ENCODE measurements around the gene PARM1.

PARM1 gene

DNA sequence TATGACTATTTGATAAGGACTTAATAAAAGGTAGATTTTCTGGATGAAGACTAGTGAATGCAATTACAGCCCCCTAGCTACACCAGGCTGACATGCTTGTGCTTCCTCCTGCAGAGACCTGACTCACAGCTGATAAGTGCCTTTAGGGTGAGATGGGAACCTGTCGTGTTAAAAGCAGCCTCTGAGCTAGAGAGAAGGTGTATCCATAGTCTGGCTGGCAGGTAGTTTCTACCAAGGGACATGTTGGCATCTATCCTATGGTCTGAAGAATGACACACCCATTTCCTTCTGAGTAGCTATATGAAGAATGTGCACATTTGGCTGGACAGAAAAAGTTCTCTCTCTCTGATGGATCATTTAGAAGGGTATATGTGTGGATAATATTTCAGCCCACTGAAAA is 64.1 kb downstream of the PARM1 start:
- Histone ChIP-seq H3K4me2 (ENCODE audit: low read length) (no peak overlapping the region), H3K79me2 (ENCODE audit: insufficient read depth, low read length) (no peaks in the 10 kb centered on the region)

DNA sequence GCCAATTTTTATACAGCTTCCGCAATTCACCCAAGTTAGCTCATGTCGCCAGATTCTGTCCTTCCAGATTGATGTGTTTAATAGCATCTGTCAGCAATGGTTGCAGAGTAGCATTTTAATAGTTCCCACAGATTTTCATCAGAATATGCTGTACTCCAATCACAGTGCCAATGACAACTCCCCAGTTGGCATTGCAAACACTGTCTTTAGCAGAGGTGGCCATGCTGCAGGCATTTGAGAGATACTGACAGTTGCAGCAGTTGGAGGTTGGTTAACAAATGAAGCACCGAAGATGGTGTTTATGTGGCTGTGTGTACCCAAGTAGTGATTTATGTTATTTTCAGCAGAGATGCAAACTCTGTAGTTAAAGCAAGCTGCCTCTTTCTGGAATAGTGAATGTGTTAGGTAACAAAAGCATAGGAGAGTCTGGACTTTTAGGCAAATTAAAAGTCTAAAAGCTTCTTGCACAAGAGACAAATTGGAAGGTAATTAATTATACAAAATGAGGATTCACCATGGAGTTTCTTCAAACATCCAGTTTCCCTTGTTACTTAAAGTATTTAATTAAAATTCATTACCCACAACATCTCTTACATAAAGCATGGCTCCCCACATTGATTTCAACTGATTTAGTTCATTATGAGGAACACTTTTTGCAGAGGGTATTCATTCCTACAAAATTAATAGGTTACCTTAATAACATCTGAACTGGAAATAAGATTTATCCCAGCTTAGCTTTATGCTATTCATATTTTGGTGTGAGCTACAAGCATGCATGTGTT is 65.2 kb downstream of the PARM1 start:
- no peaks in the 10 kb centered on the region for H3K36me3 ChIP-seq (ENCODE audit: insufficient read depth, low read length)
- no peaks in the 10 kb centered on the region for H3K27me3 ChIP-seq (ENCODE audit: insufficient read depth, low read length)
- H4K20me1 ChIP-seq (ENCODE audit: insufficient read depth, low read length), result no peaks in the 10 kb centered on the region
- no peak overlapping the region for H3K4me3 ChIP-seq (ENCODE audit: low read depth, low read length, poor library complexity, severe bottlenecking)
- no peak overlapping the region for H3K9ac ChIP-seq (ENCODE audit: low read length)
- H2AFZ ChIP-seq (ENCODE audit: low read length), result no peak overlapping the region
- no peaks in the 10 kb centered on the region for H3K79me2 ChIP-seq (ENCODE audit: insufficient read depth, low read length)
- no peak overlapping the region for H3K27ac ChIP-seq (ENCODE audit: low read depth, low read length, poor library complexity, severe bottlenecking)
- no peaks in the 10 kb centered on the region for H3F3A ChIP-seq (ENCODE audit: insufficient read depth, low read length)
- H3K9me2 ChIP-seq (ENCODE audit: low read depth, low read length), result no peaks in the 10 kb centered on the region
- no peaks in the 10 kb centered on the region for H3K4me1 ChIP-seq (ENCODE audit: insufficient read depth, low read length, severe bottlenecking)
- H3K4me2 ChIP-seq (ENCODE audit: low read length), result no peak overlapping the region
- TF ChIP-seq, protein P1, sequence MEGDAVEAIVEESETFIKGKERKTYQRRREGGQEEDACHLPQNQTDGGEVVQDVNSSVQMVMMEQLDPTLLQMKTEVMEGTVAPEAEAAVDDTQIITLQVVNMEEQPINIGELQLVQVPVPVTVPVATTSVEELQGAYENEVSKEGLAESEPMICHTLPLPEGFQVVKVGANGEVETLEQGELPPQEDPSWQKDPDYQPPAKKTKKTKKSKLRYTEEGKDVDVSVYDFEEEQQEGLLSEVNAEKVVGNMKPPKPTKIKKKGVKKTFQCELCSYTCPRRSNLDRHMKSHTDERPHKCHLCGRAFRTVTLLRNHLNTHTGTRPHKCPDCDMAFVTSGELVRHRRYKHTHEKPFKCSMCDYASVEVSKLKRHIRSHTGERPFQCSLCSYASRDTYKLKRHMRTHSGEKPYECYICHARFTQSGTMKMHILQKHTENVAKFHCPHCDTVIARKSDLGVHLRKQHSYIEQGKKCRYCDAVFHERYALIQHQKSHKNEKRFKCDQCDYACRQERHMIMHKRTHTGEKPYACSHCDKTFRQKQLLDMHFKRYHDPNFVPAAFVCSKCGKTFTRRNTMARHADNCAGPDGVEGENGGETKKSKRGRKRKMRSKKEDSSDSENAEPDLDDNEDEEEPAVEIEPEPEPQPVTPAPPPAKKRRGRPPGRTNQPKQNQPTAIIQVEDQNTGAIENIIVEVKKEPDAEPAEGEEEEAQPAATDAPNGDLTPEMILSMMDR (IDR thresholded peaks at IDR 0.05; ENCODE audit: low read length), result no peak
- no peak for TF ChIP-seq EZH2 (IDR thresholded peaks at IDR 0.05; ENCODE audit: borderline replicate concordance, low read length)
- H3K9me3 ChIP-seq (ENCODE audit: low read length), result no peaks in the 10 kb centered on the region

More for the DNA sequence above, 64.1 kb downstream of the PARM1 start:
- Histone ChIP-seq H3F3A (ENCODE audit: insufficient read depth, low read length) (no peaks in the 10 kb centered on the region), H4K20me1 (ENCODE audit: insufficient read depth, low read length) (no peaks in the 10 kb centered on the region), H3K9me2 (ENCODE audit: low read depth, low read length) (no peaks in the 10 kb centered on the region), H3K9me3 (ENCODE audit: low read length) (no peaks in the 10 kb centered on the region), H3K4me3 (ENCODE audit: low read depth, low read length, poor library complexity, severe bottlenecking) (no peak overlapping the region), H3K36me3 (ENCODE audit: insufficient read depth, low read length) (no peaks in the 10 kb centered on the region), H3K27me3 (ENCODE audit: insufficient read depth, low read length) (no peaks in the 10 kb centered on the region), H2AFZ (ENCODE audit: low read length) (no peak overlapping the region), H3K9ac (ENCODE audit: low read length) (no peak overlapping the region), H3K27ac (ENCODE audit: low read depth, low read length, poor library complexity, severe bottlenecking) (no peak overlapping the region), H3K4me1 (ENCODE audit: insufficient read depth, low read length, severe bottlenecking) (no peaks in the 10 kb centered on the region)
- TF ChIP-seq, protein P1 (IDR thresholded peaks at IDR 0.05; ENCODE audit: low read length), result no peak
- TF ChIP-seq EZH2 (IDR thresholded peaks at IDR 0.05; ENCODE audit: borderline replicate concordance, low read length), result no peak

DNA sequence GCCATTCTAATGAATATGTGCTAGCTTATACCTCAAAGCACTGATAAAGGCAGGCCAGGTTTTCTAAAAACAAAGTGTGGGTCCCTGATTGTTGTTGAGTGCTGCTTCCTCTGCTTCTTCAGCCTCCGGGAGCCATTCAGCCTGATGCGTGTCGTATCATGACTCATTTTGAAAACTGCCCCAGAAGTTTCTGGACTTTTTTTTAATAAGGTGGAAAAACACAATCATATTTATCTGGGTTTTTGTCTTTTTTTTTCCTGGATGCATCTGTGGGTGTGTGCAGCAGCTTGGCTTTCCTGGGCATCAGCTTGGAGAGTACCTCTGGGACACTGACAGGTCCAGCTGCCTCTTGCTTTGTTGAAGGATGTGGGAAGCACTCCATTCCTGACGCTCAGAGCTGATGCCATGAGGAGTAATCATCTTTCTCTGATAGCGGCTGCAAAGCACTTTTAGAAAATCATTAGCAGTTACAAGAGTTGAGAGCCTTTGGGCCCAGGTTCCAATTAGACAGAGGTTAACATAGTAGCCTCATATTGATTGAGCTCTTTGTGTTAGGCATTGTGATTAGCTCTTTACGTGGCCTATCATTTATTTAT is 66.9 kb downstream of the PARM1 start:
- Histone ChIP-seq H3K9me2 (ENCODE audit: low read depth, low read length) (no peaks in the 10 kb centered on the region), H4K20me1 (ENCODE audit: insufficient read depth, low read length) (no peaks in the 10 kb centered on the region), H3K4me2 (ENCODE audit: low read length) (no peak overlapping the region), H3F3A (ENCODE audit: insufficient read depth, low read length) (no peaks in the 10 kb centered on the region), H3K27me3 (ENCODE audit: insufficient read depth, low read length) (no peaks in the 10 kb centered on the region), H3K4me1 (ENCODE audit: insufficient read depth, low read length, severe bottlenecking) (peaks cover 3% of the 10 kb centered on the region), H3K27ac (ENCODE audit: low read depth, low read length, poor library complexity, severe bottlenecking) (no peak overlapping the region), H3K4me3 (ENCODE audit: low read depth, low read length, poor library complexity, severe bottlenecking) (no peak overlapping the region), H2AFZ (ENCODE audit: low read length) (no peak overlapping the region), H3K9me3 (ENCODE audit: low read length) (no peaks in the 10 kb centered on the region), H3K36me3 (ENCODE audit: insufficient read depth, low read length) (no peaks in the 10 kb centered on the region), H3K9ac (ENCODE audit: low read length) (no peak overlapping the region), H3K79me2 (ENCODE audit: insufficient read depth, low read length) (no peaks in the 10 kb centered on the region)
- no peak for TF ChIP-seq EZH2 (IDR thresholded peaks at IDR 0.05; ENCODE audit: borderline replicate concordance, low read length)
- TF ChIP-seq, protein P1 (IDR thresholded peaks at IDR 0.05; ENCODE audit: low read length), result no peak

Data from OCI-LY1 (cell line).